Muscle layer of colon (tissue), 2 donors: ENCODE results near the gene ATF2.

Experiments
- H3K27ac ChIP-seq: one replicate; pipeline ENCODE4 v1.7.0; 2013; ENCODE audit warnings: low read depth, mild to moderate bottlenecking, low read length, moderate library complexity
- H3K27me3 ChIP-seq, 2 donors: one replicate each; pipeline ENCODE4 v1.7.0; 2013; ENCODE audit warnings: low read length in 2 of 2, mild to moderate bottlenecking in 2 of 2; ENCODE audit not compliant: insufficient read depth in 2 of 2, control insufficient read depth in 1 of 2
- H3K36me3 ChIP-seq: one replicate; pipeline ENCODE4 v1.7.0; 2013; ENCODE audit warnings: mild to moderate bottlenecking, low read length; ENCODE audit not compliant: insufficient read depth
- H3K4me1 ChIP-seq: one replicate; pipeline ENCODE4 v1.7.0; 2013; ENCODE audit warnings: mild to moderate bottlenecking, low read length; ENCODE audit not compliant: insufficient read depth
- H3K4me3 ChIP-seq, 2 donors: one replicate each; pipeline ENCODE4 v1.7.0; 2013; ENCODE audit warnings: low read length in 2 of 2, low read depth in 1 of 2, mild to moderate bottlenecking in 1 of 2, moderate library complexity in 1 of 2
- H3K9ac ChIP-seq: one replicate; pipeline ENCODE4 v1.7.0; 2013; ENCODE audit warnings: low read length
- H3K9me3 ChIP-seq: one replicate; pipeline ENCODE4 v1.7.0; 2013; ENCODE audit warnings: mild to moderate bottlenecking, low read length
- donor health status: abdominal sarcoma.
- donor health status: Adenocarcinoma of cecum.

Gene ATF2

DNA sequence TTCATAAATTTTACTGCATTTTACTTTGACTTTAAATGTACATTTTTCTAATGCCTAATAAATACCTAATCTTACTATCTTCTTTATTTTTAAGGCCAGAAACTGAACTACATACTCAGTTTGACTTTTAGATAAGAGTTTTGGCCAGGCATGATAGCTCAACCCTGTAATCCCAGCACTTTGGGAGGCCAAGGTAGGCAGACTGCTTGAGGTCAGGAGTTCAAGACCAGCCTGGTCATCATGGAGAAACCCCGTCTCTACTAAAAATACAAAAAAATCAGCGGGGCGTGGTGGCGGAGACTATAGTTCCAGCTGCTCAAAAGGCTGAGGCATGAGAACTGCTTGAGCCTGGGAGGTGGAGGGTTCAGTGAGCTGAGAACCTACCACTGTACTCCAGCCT lies 9.1 kb downstream of the ATF2 start:
- H3K4me3 ChIP-seq = no peak overlapping the region
- peaks cover 3% of the 10 kb centered on the region for H3K4me1 ChIP-seq
- no peak overlapping the region for H3K27ac ChIP-seq
- no peaks in the 10 kb centered on the region for H3K27me3 ChIP-seq
- H3K9me3 ChIP-seq = no peaks in the 10 kb centered on the region
- no peak overlapping the region for H3K9ac ChIP-seq
- no peaks in the 10 kb centered on the region for H3K36me3 ChIP-seq

DNA sequence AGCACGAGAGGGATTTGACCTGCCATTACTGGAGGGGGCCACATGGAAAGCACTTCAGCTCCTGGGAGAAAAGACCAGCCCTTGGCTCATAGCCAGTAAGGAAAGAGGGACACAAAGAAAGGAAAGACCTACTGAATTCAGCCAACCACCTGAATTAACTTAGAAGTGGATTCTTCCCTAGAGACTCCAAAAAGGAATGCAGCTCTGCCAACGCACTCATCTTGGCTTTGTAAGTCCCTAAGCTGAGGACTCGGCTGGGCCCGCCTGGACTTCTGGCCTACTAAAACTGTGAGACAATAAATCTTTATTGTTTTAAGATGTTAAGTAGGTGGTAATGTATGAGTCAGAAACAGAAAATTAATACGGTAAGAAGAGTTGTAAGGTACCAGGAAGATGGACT lies 11.5 kb downstream of the ATF2 start:
- no peaks in the 10 kb centered on the region for H3K9me3 ChIP-seq
- no peak overlapping the region for H3K4me3 ChIP-seq
- peaks cover 14% of the 10 kb centered on the region for H3K4me1 ChIP-seq
- no peaks in the 10 kb centered on the region for H3K27me3 ChIP-seq
- no peak overlapping the region for H3K27ac ChIP-seq
- no peaks in the 10 kb centered on the region for H3K36me3 ChIP-seq
- H3K9ac ChIP-seq = no peak overlapping the region

DNA sequence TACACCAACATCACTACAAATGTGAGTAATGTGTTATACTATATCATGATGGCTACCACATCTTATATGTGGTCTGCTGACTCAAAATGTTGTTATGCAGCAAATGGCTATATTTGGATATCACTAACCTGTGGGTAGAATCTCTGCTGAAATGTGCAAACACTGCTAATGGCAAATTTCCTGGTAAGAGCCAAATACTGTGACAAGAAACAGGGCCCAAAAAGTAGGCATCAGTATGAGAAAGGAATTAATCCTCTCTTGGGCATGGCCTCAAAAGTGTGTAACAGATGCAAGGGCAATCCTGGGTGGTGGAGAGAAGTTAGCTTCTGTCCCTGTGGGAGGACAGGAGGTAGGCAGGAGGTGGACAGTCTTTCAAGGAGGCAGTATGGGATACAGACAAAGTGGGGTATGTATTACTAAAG lies 13.3 kb downstream of the ATF2 start:
- Histone ChIP-seq H3K27ac (no peak overlapping the region), H3K9ac (no peak overlapping the region), H3K4me1 (peaks cover 19% of the 10 kb centered on the region), H3K9me3 (no peaks in the 10 kb centered on the region), H3K27me3 (no peaks in the 10 kb centered on the region), H3K36me3 (no peaks in the 10 kb centered on the region), H3K4me3 (no peak overlapping the region)

DNA sequence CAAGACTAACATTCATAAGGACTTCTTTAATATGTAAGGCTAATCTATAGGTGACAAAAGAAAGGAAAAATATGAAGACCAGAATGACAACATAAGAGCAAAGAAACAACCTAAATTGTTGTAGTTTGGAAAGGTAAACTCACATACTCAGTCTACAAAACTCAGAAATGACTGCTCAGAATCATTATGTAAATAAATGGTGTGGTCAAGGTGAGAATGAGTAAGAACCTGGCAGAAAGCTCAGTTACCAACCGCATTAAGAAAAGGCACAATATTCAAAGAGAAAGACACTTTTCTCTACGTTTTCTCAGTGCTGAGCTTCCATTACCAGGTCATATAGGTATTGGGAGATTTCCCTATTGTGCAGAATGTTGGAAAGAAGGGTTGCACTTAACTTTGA lies 15.8 kb downstream of the ATF2 start:
- Histone ChIP-seq H3K9ac (no peak overlapping the region), H3K27ac (no peak overlapping the region), H3K4me3 (no peak overlapping the region), H3K27me3 (no peaks in the 10 kb centered on the region), H3K9me3 (no peaks in the 10 kb centered on the region), H3K36me3 (no peaks in the 10 kb centered on the region), H3K4me1 (peaks cover 17% of the 10 kb centered on the region)

DNA sequence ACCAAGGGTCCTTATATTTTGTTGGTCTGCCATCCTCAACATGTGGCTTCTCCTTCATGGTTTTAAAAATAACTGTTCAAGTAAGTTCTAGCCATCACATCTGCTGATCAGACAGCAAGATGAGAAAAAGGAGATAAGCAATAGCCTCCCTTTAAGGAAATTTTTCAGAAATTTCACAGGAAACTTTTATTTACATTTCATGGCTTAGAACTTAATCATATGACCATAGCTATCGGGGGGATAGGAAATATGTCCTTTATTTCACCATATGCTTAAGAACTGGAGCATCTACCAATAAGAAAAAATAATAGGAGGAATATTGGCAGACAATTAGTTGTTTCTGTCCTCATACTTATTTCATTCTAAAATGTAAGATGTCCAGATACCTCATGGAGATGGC lies 16.2 kb downstream of the ATF2 start:
- H3K9ac ChIP-seq = no peak overlapping the region
- peaks cover 15% of the 10 kb centered on the region for H3K4me1 ChIP-seq
- no peaks in the 10 kb centered on the region for H3K27me3 ChIP-seq
- no peak overlapping the region for H3K4me3 ChIP-seq
- H3K9me3 ChIP-seq = no peaks in the 10 kb centered on the region
- H3K27ac ChIP-seq = no peak overlapping the region
- no peaks in the 10 kb centered on the region for H3K36me3 ChIP-seq

DNA sequence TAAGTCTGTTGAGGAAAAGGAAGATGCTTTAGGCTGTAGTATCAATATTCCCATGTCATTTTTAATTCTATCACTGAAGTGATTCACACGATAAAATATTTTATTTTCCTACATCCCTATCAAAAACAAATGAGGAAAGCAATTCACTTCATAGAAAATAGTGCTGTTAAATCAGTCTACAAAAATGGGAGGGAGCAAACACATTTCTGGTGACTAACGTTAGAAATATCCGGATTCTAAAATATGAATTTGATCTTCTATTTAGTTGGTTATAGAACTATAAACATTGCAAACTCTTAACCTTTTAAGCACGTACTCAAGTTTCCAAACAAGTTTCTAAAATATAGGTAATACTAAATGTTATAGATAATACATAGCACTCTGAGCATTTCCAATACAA lies 20.8 kb downstream of the ATF2 start:
- no peak overlapping the region for H3K4me3 ChIP-seq
- H3K27ac ChIP-seq = no peak overlapping the region
- no peaks in the 10 kb centered on the region for H3K36me3 ChIP-seq
- H3K9me3 ChIP-seq = no peaks in the 10 kb centered on the region
- no peak overlapping the region for H3K9ac ChIP-seq
- no peaks in the 10 kb centered on the region for H3K27me3 ChIP-seq
- H3K4me1 ChIP-seq = peaks cover 7% of the 10 kb centered on the region

DNA sequence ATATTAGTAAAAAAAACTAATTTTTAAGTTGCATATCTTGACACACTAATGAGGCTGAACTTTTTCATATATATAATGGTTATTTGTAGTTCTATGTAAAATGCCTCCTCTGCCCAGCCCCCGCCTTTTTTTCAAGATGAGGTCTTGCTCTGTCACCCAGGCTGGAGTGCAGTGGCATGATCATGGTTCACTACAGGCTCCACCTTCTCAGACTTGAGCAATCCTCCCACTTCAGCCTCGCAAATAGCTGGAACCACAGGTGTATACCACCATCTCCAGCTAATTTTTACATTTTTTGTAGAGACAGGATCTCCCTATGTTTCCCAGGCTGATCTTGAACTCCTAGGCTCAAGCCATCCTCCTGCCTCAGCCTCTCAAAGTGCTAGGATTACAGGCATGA lies 24.3 kb downstream of the ATF2 start:
- Histone ChIP-seq H3K4me1 (no peaks in the 10 kb centered on the region), H3K27me3 (no peaks in the 10 kb centered on the region), H3K9ac (no peak overlapping the region), H3K36me3 (no peaks in the 10 kb centered on the region), H3K4me3 (no peak overlapping the region), H3K9me3 (no peaks in the 10 kb centered on the region), H3K27ac (no peak overlapping the region)

DNA sequence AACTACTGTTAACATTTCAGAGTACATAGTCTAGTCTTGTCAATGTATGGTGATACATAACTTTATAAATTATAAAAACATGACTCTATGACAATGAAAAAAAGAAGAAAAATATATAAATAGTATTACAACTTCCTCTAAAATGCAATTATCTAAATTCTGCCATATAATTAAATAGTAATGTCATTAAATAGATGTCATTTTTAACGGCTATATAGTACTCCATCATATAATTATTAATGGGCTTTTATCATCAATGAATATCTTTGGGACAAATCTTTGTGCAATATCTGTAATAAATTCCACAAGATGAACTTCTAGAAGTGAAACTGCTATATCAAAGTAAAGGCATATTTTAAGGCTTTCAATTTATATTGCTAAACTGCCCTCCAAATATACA lies 24.8 kb downstream of the ATF2 start:
- Histone ChIP-seq H3K27ac (no peak overlapping the region), H3K4me1 (no peaks in the 10 kb centered on the region), H3K36me3 (no peaks in the 10 kb centered on the region), H3K27me3 (no peaks in the 10 kb centered on the region), H3K9me3 (no peaks in the 10 kb centered on the region), H3K4me3 (no peak overlapping the region), H3K9ac (no peak overlapping the region)

DNA sequence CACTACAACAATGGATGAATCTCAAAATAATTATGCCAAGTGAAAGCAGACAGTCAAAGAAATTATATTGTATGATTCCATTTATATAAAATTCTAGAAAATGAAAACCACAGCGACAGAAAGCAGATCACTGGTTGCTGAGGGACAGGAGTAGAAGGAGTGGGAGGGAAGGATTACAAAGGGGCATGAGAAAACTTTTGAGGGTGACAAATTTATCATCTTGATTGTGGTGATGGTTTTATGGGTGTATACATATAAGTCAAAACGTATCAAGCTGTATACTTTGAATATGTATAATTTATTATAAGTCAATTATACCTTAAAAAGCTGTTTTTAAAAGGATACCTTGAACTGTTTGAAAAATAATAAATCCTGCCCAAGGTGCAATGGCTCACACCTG lies 27.7 kb downstream of the ATF2 start:
- Histone ChIP-seq H3K36me3 (peaks cover 1% of the 10 kb centered on the region), H3K4me1 (no peaks in the 10 kb centered on the region), H3K27me3 (no peaks in the 10 kb centered on the region), H3K27ac (no peak overlapping the region), H3K4me3 (no peak overlapping the region), H3K9ac (no peak overlapping the region), H3K9me3 (no peaks in the 10 kb centered on the region)

DNA sequence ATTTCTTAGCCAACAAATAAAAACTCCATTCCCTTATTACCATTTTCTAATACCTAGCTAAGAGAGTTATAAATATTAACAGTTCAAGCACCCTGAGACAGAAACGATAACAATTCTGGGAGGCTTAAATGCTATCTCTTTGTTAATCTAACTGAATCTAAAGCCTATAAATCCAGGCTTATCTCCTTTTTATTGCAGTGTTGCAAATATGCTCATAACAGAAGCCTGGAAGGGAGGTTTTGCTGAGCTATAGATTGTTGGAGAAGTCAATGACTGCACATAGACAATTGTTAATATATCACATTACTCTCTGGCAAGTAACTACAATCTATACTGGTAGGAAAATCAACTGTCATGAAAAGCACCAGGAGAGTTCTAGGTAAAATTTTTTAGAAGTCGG lies 30.2 kb downstream of the ATF2 start:
- H3K27ac ChIP-seq = no peak overlapping the region
- no peaks in the 10 kb centered on the region for H3K27me3 ChIP-seq
- no peaks in the 10 kb centered on the region for H3K9me3 ChIP-seq
- no peaks in the 10 kb centered on the region for H3K4me1 ChIP-seq
- no peak overlapping the region for H3K9ac ChIP-seq
- no peak overlapping the region for H3K4me3 ChIP-seq
- peaks cover 3% of the 10 kb centered on the region for H3K36me3 ChIP-seq

DNA sequence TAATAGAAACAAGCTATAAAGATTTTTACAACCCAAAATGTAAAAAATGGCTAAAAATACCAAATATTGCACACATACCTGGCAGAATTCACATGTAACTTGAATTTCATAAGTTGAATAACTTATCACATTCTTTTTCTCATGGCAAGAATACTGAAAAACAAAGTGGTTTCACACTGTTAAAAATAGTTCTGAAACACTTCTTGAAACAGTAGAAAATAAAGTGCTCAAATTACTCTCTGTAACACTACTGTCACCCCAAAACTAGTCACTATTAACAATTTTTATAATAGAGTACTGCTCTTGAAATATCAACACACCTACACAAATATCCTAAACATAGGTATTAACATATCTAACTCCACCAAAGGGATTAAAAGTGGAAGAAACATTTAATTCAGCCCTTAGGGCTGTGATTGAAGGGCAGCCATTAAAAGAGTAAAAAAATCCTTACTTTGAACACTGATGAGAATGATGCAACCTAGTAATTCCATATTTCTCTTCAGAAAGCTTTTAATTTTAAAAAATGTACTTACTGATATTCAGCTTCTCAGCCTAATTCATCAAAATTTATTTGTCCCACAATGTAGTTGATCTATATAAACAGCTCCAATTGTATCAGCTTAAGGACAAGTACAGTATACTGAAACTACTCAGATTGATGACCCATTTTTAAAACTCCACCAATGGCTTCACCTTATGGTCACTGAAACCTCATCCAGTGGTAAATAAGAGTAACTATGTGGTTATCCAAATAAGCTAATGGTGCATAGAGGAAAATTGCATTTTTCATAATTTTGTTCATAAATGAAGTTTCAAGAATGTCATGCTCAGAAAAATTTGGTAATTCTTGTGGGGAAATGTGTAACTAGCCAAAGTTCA lies 31.4 kb downstream of the ATF2 start:
- H3K9me3 ChIP-seq = no peaks in the 10 kb centered on the region
- H3K27me3 ChIP-seq = no peaks in the 10 kb centered on the region
- no peak overlapping the region for H3K9ac ChIP-seq
- H3K4me3 ChIP-seq = no peak overlapping the region
- no peak overlapping the region for H3K27ac ChIP-seq
- peaks cover under 1% of the 10 kb centered on the region for H3K4me1 ChIP-seq
- H3K36me3 ChIP-seq = peaks cover 3% of the 10 kb centered on the region

DNA sequence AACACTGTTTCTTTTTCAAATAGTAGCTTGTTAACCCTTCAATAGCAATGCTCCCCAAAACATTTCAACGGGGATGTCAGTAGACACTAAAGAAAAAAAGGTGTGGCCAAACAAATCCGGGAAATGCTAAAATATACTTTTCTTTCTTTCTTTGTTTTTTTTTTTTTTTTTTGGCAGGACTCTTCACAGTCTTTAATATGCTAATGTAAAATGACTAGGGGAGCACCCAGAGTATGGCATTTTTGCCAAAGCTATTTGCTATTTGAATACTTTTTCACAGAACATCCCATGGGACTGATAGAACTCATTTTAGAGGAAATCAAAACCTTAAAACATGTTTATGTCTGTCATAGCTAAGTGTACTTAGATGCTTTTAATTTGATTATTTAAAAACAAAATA lies 32.1 kb downstream of the ATF2 start:
- no peak overlapping the region for H3K9ac ChIP-seq
- H3K27me3 ChIP-seq = no peaks in the 10 kb centered on the region
- H3K27ac ChIP-seq = no peak overlapping the region
- H3K4me1 ChIP-seq = peaks cover 8% of the 10 kb centered on the region
- H3K9me3 ChIP-seq = no peaks in the 10 kb centered on the region
- no peak overlapping the region for H3K4me3 ChIP-seq
- peaks cover 3% of the 10 kb centered on the region for H3K36me3 ChIP-seq
